ENCODE measurements around the gene PCSK9. TPM values are rescaled to one million over a fixed set of nuclear protein-coding genes. Genes with fewer than 3 reads are reported as not detected.

PCSK9 gene
- total and polyA plus RNA-seq, 12 donors = under 0.01 to 0.07 (median 0.05) TPM; not detected in 9

GRCh38 chr1:55061706-55062321 is 22.5 kb downstream of the PCSK9 start:
- ATAC-seq (no peak), DNase-seq (no peak)
- peaks cover 4 to 31% (median 28%) of the 10 kb centered on the region in 9 donors for H3K4me1 ChIP-seq
- no peak overlapping the region for H3K27ac ChIP-seq
- H3K36me3 ChIP-seq = peaks cover 0 to 12% (median 0%) of the 10 kb centered on the region in 9 donors
- no peak for TF ChIP-seq CTCF (IDR thresholded peaks at IDR 0.05)
- H3K27me3 ChIP-seq = no peaks in the 10 kb centered on the region
- H3K4me3 ChIP-seq = no peak overlapping the region
- 66 to 69% methylated on average over 4 of the region's 4 CpGs for WGBS, 2 donors
- intact Hi-C loops (cut with DNase I) = no loop called here
- H3K9me3 ChIP-seq = no peaks in the 10 kb centered on the region

DNA sequence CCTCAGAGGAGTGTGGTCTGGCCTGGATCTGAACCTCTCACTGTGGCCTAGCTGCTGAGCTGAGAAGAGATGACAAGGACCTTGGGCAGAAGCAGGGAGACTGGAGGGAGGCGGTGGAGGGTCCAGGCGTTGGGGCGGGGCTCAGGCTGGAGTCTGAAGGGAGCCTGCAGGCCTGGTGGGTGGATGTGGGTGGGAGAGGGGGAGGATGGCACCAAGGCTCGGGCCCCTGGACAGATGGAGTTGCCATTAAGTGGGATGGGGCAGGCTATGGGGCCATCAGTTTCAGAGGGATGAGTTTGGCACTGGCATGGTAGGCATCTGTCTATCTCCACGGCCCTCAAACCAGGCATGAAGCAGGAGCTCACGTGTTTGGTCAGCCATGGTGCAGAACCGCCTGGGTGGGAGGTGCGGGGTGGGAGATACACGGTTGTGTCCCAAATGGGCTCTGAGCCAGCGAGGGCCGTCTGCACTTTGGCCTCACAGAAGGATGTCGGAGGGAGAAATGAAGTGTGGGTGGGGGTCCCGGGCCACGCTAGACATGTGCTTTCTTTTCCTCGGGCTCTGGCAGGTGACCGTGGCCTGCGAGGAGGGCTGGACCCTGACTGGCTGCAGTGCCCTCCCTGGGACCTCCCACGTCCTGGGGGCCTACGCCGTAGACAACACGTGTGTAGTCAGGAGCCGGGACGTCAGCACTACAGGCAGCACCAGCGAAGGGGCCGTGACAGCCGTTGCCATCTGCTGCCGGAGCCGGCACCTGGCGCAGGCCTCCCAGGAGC is 23.6 kb downstream of the PCSK9 start:
- Histone ChIP-seq H3K9me3 (no peaks in the 10 kb centered on the region), H3K27me3 (no peaks in the 10 kb centered on the region), H3K4me1 (peaks cover 4 to 40% (median 31%) of the 10 kb centered on the region in 9 donors), H3K27ac (no peak overlapping the region), H3K4me3 (no peak overlapping the region), H3K36me3 (peaks cover 0 to 24% (median 0%) of the 10 kb centered on the region in 9 donors)
- intact Hi-C loops (cut with DNase I) = no loop called here
- ATAC-seq (peak in 1 of 8 donors; percentile 9), DNase-seq (no peak)
- TF ChIP-seq CTCF (IDR thresholded peaks at IDR 0.05) = no peak
- WGBS, 2 donors = 90 to 94% methylated on average over 29 of the region's 29 CpGs

GRCh38 chr1:55063577-55063942 is 24.2 kb downstream of the PCSK9 start:
- peaks cover 0 to 30% (median 6%) of the 10 kb centered on the region in 9 donors for H3K36me3 ChIP-seq
- WGBS, 2 donors = 85 to 86% methylated on average over 9 of the region's 9 CpGs
- TF ChIP-seq CTCF (IDR thresholded peaks at IDR 0.05) = no peak
- H3K27ac ChIP-seq = no peak overlapping the region
- intact Hi-C loops (cut with DNase I) = no loop called here
- DNase-seq (no peak), ATAC-seq (peak in 1 of 8 donors; percentile 12)
- H3K4me1 ChIP-seq = peaks cover 4 to 46% (median 35%) of the 10 kb centered on the region in 9 donors
- no peaks in the 10 kb centered on the region for H3K9me3 ChIP-seq
- H3K4me3 ChIP-seq = no peak overlapping the region
- H3K27me3 ChIP-seq = no peaks in the 10 kb centered on the region

- ATAC-seq (peak in 6 of 8 donors; percentile 5 to 48 (median 32)), DNase-seq (no peak)
- H3K4me3 ChIP-seq = no peak overlapping the region
- H3K4me1 ChIP-seq = peaks cover 4 to 46% (median 35%) of the 10 kb centered on the region in 9 donors
- peaks cover 0 to 35% (median 10%) of the 10 kb centered on the region in 9 donors for H3K36me3 ChIP-seq
- peak in 1 of 9 donors; percentile 7 for TF ChIP-seq CTCF (IDR thresholded peaks at IDR 0.05)
- peak overlapping the region in 9 of 10 donors; percentile 9 to 83 (median 72) for H3K27ac ChIP-seq
- no peaks in the 10 kb centered on the region for H3K27me3 ChIP-seq
- intact Hi-C loops (cut with DNase I) = no loop called here
- H3K9me3 ChIP-seq = no peaks in the 10 kb centered on the region
- 36 to 39% methylated on average over 12 of the region's 12 CpGs for WGBS, 2 donors
Measured at GRCh38 chr1:55064071-55064581, 24.8 kb downstream of the PCSK9 start.

Measured in heart right ventricle (tissue), 16 donors.